Glomerular endothelial cell (primary cell): ENCODE results near the gene LUC7L. TPM values are rescaled to one million over a fixed set of nuclear protein-coding genes. Genes with fewer than 3 reads are reported as not detected.
"Not testable (repeated sequence)": the region's sequence is repeated elsewhere in the genome, so short reads cannot be mapped to it uniquely, and the experiment has no call there.

Experiments used
- DNase-seq: peaks from one replicate; pipeline ENCODE4 v3.0.0-alpha.2; 2011; ENCODE audit warnings: low read depth, low spot score; ENCODE audit errors: extremely low read depth
- total RNA-seq: library from RNA; depleted of rRNA; stranded (reverse); fragments of >200 nt; gene quantifications from 2 replicates; pipeline ENCODE4 v1.2.3, GENCODE V29; 2015

Gene LUC7L
- total RNA-seq, 1 donor from 2014 or later, result 85.6 TPM

GRCh38 chr16:183005-183404 is 46.2 kb downstream of the LUC7L start:
- no peak for DNase-seq

GRCh38 chr16:181565-182021 is 47.7 kb downstream of the LUC7L start:
- DNase-seq, result no peak

GRCh38 chr16:180681-181564 is 48.3 kb downstream of the LUC7L start:
- no peak for DNase-seq

- no peak for DNase-seq
Observed at GRCh38 chr16:180101-180675, 49.1 kb downstream of the LUC7L start, which contains the start of gene HBQ1. Gene HBQ1, plus strand, starts transcription at chr16:180459. Its CDS starts 28 bp downstream, at chr16:180487.

- no peak for DNase-seq
Observed at GRCh38 chr16:179211-180092, 49.8 kb downstream of the LUC7L start.

GRCh38 chr16:178668-179015 is 50.6 kb downstream of the LUC7L start:
- DNase-seq, result no peak

- DNase-seq, result no peak
Observed at GRCh38 chr16:177981-178667, 51.1 kb downstream of the LUC7L start.

GRCh38 chr16:177394-177822 is 51.8 kb downstream of the LUC7L start:
- no peak for DNase-seq

GRCh38 chr16:176477-177382 is 52.5 kb downstream of the LUC7L start, which contains the start of gene HBA1:
Gene HBA1, plus strand, starts transcription at chr16:176680. Its CDS starts 37 bp downstream, at chr16:176717.
- DNase-seq, result not testable (repeated sequence)

- not testable (repeated sequence) for DNase-seq
Observed at GRCh38 chr16:176006-176405, 53.2 kb downstream of the LUC7L start.

GRCh38 chr16:175011-175949 is 54.0 kb downstream of the LUC7L start:
- no peak for DNase-seq

- DNase-seq, result not testable (repeated sequence)
Observed at GRCh38 chr16:173928-174769, 55.1 kb downstream of the LUC7L start.

GRCh38 chr16:173211-173854 is 55.9 kb downstream of the LUC7L start:
- DNase-seq, result not testable (repeated sequence)

- DNase-seq, result not testable (repeated sequence)
Observed at GRCh38 chr16:172374-172941, 56.8 kb downstream of the LUC7L start, which contains the start of gene HBA2. Gene HBA2, plus strand, starts transcription at chr16:172876. Its CDS starts 37 bp downstream, at chr16:172913.

- no peak for DNase-seq
Observed at GRCh38 chr16:170788-171187, 58.5 kb downstream of the LUC7L start.

- not testable (repeated sequence) for DNase-seq
Observed at GRCh38 chr16:170088-170507, 59.2 kb downstream of the LUC7L start.
